HG02763 (cell line): ENCODE data around the gene SPAG4.
A peak's percentile ranks its signal among the peaks of the same experiment; 100 is the strongest.

ENCODE experiments used
- ATAC-seq: cut with Tn5 transposase; IDR thresholded peaks from one replicate; pipeline ENCODE4 v1.9.1; 2021; ENCODE audit warnings: mild to moderate bottlenecking, moderate library complexity; ENCODE audit not compliant: unreplicated experiment

Gene SPAG4

DNA sequence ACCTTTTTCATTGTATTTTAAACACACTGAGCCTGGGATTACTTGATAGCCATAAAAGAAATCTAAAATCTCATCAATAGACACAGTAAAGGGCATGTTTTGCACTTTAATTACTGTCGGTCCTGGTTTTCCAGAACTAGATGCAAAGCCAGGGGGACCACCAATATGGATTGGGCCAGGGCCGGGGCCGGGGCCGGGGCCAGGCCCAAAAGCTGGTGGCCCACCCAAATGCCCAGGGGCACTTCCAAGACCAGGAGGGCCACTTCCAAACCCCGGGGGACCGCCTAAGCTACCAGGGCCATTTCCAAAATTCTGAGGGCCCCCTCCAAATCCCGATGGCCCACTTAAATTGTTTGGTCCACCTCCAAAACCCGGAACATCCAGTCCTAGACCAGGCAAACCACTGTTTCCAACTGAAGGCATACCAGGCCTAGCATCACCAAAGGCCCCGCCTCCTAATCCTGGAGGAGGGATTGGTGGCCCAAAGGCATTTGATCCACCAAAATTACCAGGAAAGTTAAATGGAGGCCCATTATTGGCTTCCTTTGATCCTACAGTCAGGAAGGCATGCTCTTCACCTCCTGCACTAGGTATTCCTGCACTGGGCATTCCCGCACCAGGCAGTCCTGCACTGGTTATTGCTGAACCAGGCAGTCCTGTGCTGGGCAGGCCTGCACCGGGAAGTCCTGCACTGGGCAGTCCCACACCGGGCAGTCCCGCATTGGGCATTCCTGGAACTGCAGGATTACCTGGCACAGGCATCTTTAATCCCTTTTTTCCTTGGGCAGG lies 37.2 kb downstream of the SPAG4 start:
- ATAC-seq = no peak

DNA sequence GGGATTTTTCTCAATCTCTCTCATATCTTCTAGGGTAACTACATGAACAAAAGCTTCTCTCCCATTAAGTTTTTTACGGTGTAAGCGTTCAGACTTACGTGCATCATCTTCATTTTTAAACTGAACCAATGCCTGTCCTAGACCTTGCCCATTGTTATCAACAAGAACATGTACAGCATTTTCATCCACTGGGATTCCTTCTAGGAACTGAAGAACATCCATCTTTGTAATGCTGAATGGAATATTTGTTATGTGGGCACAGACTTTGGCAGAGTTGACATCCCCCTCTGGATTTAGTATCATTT lies 37.8 kb downstream of the SPAG4 start:
- no peak for ATAC-seq

DNA sequence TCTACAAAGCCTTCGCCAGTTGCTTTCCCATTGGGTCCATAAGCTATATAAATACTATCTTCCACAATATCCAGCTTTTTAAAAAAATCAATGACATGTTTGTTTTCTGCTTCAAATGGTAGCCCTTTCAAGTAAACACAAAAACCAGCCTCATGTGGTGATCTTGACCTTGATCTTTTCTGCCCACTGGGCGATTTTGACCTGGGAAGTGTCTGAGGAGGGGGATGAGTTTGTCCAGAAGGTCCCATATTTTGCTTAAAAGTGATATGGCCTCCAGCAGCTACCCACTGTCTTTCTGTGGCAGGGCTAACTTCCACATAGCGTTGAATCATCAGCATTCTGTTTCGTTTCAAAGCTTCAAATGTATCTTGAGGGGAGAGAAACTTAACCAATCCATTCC lies 38.3 kb downstream of the SPAG4 start:
- no peak for ATAC-seq

DNA sequence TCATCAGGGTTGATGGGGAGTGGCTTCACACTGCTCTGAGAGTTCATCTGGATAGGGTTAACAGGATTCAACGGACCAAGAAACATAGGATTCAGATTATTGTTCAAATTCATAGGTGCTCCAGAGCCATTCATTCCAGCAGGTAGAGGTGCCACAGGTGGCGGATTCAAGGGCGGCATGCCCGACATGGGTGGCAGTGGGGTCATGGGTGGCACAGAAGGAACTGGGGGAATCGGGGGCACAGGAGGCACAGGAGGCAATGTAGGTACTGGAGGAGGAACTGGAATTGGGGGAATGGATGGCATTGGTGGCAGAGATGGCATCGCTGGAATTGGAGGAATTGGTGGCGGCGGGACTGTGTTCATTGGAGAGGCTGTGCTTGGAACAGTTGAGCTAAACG lies 38.8 kb downstream of the SPAG4 start:
- no peak for ATAC-seq

DNA sequence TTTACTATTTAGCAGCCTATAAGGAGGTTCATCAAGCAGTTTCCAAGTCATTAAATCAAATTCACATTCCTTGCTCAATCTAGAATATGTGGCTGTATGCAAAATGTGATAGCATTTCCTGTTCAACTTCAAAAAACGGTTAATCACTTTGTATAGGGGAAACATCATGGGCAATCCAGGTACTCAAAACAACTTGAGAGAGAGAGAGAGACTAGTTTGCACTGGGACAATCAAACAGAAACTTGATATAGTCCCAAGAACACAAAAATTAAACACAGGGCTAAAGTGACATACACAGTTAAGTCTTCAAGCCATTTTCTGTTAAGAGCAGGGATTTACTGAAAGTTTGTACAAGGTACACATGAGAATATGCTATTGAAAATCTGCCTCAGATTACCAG lies 41.6 kb downstream of the SPAG4 start:
- no peak for ATAC-seq

DNA sequence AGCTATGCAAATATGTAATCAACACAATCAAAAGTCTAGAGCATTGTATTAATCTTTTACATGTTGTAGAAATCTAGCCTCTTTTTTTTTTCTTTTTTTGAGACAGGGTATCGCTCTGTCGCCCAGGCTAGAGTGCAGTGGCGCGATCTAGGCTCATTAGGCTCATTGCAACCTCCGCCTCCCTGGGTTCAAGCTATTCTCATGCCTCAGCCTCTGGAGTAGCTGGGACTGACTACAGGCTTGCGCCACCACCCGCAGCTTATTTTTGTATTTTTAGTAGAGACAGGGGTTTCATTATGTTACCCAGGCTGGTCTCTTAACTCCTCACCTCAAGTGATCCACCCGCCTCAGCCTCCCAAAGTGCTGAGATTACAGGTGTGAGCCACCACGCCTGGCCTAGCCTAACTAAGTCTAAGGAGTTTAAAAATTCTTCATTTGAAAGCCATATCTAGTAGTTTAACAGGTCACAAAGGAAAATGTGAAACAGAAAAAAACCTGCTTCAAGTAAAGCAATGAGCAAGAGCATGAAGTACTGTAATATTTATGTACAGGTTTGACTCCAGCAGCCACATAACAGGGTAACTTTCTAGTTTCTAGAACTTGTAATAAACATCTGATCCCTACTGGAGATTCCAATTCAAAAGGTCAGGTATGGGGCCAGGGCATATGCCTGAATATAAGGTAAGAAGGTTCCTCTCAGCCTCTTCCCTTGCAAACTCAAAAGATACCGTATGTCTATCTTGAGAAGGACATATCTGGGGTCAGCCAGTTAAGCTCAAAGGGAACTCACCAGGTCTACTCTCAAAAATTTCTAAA lies 44.7 kb downstream of the SPAG4 start:
- no peak for ATAC-seq

DNA sequence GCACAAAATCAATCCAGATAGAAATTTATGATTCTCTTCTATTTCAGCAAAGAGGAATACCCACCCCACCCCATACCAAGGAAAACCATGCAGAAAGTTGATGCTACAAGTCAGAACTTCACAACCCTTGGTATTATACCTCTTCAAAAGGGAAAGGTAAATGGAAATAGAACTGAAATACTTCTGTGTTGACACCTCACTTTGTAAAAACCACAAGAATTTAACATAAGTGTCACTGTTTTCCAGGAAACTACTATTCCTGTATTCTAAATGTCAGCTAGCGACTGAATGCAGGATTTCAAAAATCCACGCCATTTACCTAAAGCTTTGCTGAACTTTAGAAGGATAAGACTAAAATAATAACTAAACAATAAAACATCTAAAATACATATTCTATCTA lies 45.4 kb downstream of the SPAG4 start:
- ATAC-seq = no peak

DNA sequence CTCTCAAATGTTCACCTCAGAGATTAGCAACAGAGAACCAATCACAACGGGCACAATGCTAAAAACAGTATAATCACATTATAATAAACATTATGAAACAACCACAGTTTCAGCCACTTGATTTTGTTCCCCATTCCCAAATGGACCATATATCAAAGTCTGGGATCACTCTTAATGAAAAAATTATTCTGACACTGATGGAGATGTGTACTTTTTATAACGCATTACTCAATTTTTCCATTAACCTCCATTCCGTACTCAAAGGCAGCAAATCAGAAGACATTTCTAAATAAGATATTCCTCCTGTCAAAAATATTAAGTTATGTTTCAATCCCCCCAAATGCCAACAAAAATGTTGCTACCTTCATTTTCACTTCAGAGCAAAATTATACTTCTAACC lies 46.3 kb downstream of the SPAG4 start:
- ATAC-seq = no peak

DNA sequence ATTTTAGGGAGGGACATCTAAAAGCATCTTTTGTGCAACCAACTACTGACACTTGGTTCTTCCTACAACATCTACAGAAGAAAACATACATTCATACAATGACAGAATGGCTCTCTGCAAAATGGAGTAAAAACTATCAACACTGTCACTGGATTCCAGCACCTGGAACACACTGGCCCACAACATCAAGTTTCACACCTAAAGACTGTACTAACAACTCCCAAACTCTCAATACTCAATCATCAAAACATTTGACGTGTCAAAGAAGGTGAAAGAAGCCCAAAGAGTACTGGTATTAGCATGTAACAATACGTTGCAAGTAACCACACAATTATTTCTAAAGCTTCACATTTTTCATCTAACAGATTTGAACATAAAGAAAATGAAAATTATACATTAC lies 46.9 kb downstream of the SPAG4 start:
- no peak for ATAC-seq

DNA sequence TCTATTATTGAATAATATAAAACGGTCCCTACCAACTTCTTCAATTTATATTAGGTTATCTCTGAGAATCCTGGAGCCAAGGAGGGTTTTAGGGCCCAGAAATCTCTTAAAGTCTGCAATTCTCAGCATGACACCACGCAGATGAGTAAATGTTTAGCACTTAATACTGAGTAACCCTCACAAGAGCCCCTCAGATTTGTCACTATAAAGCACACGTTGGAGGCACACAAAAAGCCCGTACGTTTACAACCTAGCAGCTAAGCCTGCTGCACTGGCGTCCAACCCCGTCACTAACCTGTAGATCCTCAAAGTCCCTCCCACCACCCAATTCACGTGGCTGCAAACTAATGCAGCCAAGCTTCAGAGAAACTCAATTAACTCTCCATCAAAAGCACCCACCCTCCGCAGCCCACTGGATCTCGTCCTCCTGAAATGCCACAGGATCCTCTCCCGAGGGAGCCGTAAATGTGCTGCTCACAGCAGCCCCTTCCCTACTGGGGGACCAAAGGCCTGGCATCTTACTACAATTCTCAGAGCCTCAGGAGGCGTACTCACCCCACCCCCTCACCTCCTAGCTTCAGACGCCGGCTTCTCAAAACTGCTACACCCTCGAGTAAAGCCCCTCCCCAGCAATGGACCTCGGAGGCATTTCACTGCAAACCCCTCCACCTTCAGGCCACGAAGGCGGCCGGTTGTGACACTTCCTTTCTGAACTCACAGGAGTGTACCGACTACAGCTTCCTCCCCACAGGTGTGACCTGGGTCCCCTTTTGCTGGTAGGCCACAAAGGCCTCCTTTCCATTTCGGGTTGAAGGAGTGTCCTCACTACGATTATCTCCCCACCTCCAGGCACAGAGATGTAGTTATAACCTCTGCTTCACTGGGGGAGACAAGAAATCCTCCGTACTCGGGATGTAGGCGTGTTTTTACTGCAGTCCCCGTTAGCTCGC lies 48.2 kb downstream of the SPAG4 start:
- peak; percentile 23 for ATAC-seq

DNA sequence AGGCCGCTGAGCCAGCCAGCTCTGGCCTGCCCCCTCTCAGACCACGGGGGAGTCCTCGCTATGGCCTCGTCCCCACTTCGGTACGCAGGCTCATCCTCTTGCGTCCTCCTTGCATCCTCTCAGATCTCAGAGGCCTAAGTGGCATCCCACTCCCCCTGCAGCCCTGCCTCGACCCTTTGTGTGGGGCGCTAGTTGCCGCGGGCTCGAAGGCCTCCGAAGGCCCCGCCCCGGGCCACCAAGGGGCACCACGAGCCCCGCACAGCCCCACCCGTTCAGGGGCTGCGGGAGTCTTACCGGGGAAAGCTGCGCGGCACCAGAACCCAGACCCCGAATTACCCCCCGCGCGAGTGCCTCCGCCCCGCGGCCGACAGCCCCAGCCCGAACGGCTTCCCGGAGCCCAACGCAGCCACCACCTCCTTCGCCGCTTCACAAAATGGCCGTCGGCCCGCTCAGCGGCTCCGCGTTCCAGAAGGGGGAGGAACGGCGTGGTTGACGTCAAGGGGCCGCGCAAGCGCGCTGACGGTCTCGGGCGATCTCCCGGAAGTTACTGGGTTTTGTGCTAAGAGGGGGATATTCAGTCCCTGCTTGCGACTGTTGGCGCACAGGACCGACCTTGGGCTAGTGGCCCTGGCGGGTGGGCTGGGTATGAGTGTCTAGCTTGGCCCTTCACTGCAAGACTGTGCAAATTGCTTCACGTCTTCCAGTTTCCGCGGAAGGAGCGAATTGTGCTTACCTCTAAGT lies 49.0 kb downstream of the SPAG4 start, which contains the start of the genes CPNE1 and RBM12:
TSS of gene CPNE1 (minus strand) at position 435 of the 741 bp plus-strand sequence. CDS start 31,977 bp downstream, outside the sequence.
TSS of gene RBM12 (minus strand) at position 435 of the 741 bp plus-strand sequence. CDS start 9,578 bp downstream, outside the sequence.
- ATAC-seq = peak; percentile 68

DNA sequence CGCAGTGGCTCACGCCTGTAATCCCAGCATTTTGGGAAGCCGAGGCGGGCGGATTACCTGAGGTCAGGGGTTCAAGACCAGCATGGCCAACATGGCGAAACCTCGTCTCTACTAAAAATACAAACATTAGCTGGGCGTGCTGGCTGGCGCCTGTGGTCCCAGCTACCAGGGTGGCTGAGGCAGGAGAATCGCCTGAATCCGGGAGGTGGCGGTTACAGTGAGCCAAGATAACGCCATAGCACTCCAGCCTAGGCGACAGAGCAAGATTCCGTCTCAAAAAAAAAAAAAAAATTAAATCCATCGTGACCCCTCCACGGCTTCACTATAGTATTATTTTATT lies 50.3 kb downstream of the SPAG4 start:
- no peak for ATAC-seq

DNA sequence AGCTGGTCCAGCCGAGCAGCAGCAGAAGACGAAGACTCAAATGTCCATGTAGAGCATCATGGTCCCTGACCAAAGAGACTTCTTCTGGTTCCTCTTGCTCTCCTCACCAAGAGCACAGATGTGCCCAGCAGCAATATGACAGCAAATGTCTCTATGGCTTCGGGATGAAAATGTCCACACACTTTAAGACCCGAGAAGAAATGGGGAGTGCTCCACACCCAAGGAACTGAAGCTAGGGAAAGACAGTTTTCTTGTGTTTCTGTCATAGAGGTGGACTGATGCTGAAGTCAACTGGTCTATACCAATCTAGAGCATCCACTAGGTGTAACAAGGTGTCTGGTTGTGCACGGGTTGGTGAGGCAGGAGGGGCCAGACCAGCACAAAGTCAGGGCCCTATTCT lies 53.6 kb downstream of the SPAG4 start:
- no peak for ATAC-seq

DNA sequence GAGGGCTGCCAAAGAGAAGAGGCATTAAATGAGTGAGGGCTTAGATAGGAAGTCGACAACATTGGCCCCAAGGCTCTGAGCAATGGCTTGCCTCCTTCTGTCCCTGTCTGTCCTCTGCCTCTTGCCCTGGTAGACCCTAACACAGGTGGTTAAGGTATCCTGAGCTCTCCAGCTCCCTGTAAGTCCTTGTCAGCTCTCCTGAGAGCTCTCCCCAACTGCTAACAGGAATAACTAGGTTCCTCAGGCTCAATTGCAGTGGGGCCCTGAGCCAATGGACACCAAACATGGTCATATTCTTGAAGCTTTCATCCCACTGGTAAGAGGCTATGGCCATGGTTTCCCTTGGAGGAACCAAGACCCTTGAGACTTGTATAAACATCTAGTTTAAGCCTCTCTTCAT lies 54.1 kb downstream of the SPAG4 start:
- no peak for ATAC-seq
